GM23338 (cell line): Measurements from ENCODE around the gene AATF. TPM values are rescaled to one million over a fixed set of nuclear protein-coding genes. Genes with fewer than 3 reads are reported as not detected.

Source experiments
- ATAC-seq: fragments of 200-7000 bp; cut with Tn5 transposase; 3 replicates; pipeline ENCODE4 v1.9.1; 2020
- DNase-seq: peaks from one replicate; pipeline ENCODE4 v3.0.0-alpha.2; 2015; ENCODE audit warnings: low spot score
- H2AFZ ChIP-seq: fragments of 200-600 bp; sonication (generic); 2 replicates; pipeline ENCODE4 v1.8.0; 2016; ENCODE audit warnings: antibody characterized with exemption, mild to moderate bottlenecking, moderate library complexity
- H3F3A ChIP-seq: fragments of 200-600 bp; sonication (generic); replicated peaks from 2 replicates; pipeline ENCODE4 v1.8.0; 2017; ENCODE audit warnings: antibody characterized with exemption, mixed run types, low read depth
- H3K27ac ChIP-seq: fragments of 200-600 bp; sonication (generic); 2 replicates; pipeline ENCODE4 v1.6.1; 2016; ENCODE audit warnings: low read depth
- H3K27me3 ChIP-seq: fragments of 200-600 bp; sonication (generic); 2 replicates; pipeline ENCODE4 v1.8.0; 2016; ENCODE audit warnings: mild to moderate bottlenecking, mixed run types, moderate library complexity; ENCODE audit not compliant: insufficient read depth
- H3K36me3 ChIP-seq: fragments of 200-600 bp; sonication (generic); 2 replicates; pipeline ENCODE4 v1.8.0; 2016; ENCODE audit warnings: mild to moderate bottlenecking; ENCODE audit not compliant: insufficient read depth
- H3K4me1 ChIP-seq: fragments of 200-600 bp; sonication (generic); 2 replicates; pipeline ENCODE4 v1.8.0; 2016; ENCODE audit warnings: mild to moderate bottlenecking, moderate library complexity; ENCODE audit not compliant: insufficient read depth
- H3K4me2 ChIP-seq: fragments of 200-600 bp; sonication (generic); 2 replicates; pipeline ENCODE4 v1.7.1; 2017; ENCODE audit warnings: mixed run types
- H3K4me3 ChIP-seq: fragments of 200-600 bp; sonication (generic); 2 replicates; pipeline ENCODE4 v1.6.1; 2016; ENCODE audit warnings: mixed run types
- H3K79me2 ChIP-seq: fragments of 200-600 bp; sonication (generic); replicated peaks from 2 replicates; pipeline ENCODE4 v1.8.0; 2017; ENCODE audit warnings: mild to moderate bottlenecking; ENCODE audit not compliant: insufficient read depth
- H3K9me2 ChIP-seq: fragments of 200-600 bp; sonication (generic); 2 replicates; pipeline ENCODE4 v1.8.0; 2017; ENCODE audit not compliant: insufficient read depth
- H4K20me1 ChIP-seq: fragments of 200-600 bp; sonication (generic); replicated peaks from 2 replicates; pipeline ENCODE4 v1.8.0; 2017; ENCODE audit warnings: mild to moderate bottlenecking; ENCODE audit not compliant: insufficient read depth
- H3K27ac Mint-ChIP-seq: 2 replicates; pipeline ENCODE4 v1.8.0; 2020; ENCODE audit warnings: inconsistent platforms, mild to moderate bottlenecking, moderate library complexity, mixed read lengths
- H3K27me3 Mint-ChIP-seq: 3 replicates; pipeline ENCODE4 v1.8.0; 2022; ENCODE audit warnings: low read depth, mild to moderate bottlenecking, moderate library complexity, mixed read lengths, inconsistent platforms; ENCODE audit not compliant: insufficient read depth, poor library complexity
- H3K36me3 Mint-ChIP-seq: 3 replicates; pipeline ENCODE4 v1.8.0; 2021; ENCODE audit warnings: low read depth, mild to moderate bottlenecking, inconsistent platforms, moderate library complexity, mixed read lengths
- H3K4me1 Mint-ChIP-seq: 3 replicates; pipeline ENCODE4 v1.8.0; 2020; ENCODE audit warnings: mild to moderate bottlenecking, inconsistent platforms, mixed read lengths
- H3K4me3 Mint-ChIP-seq: 3 replicates; pipeline ENCODE4 v1.8.0; 2021; ENCODE audit warnings: moderate library complexity, mild to moderate bottlenecking, inconsistent platforms, mixed read lengths
- H3K9me3 Mint-ChIP-seq: 3 replicates; pipeline ENCODE4 v1.8.0; 2020; ENCODE audit warnings: moderate library complexity, mild to moderate bottlenecking, inconsistent platforms, mixed read lengths
- CREB1 ChIP-seq: fragments of 250-450 bp; sonication (Bioruptor Pico); IDR thresholded peaks from 2 replicates; pipeline ENCODE4 v1.5.0; 2020; ENCODE audit warnings: low read depth, mild to moderate bottlenecking, moderate library complexity
- EZH2 ChIP-seq: fragments of 200-600 bp; sonication (generic); IDR thresholded peaks from one replicate; pipeline ENCODE4 v1.8.0; 2017; ENCODE audit warnings: antibody characterized with exemption, mild to moderate bottlenecking, low read depth; ENCODE audit not compliant: unreplicated experiment
- NANOG ChIP-seq: IDR thresholded peaks from 2 replicates; pipeline ENCODE4 v1.6.1; 2016; ENCODE audit warnings: antibody characterized with exemption, borderline replicate concordance
- polyA plus RNA-seq: library from polyadenylated mRNA; unstranded; fragments of >200 nt; fragmentation: Nextera tagmentation; extraction: Ambion mirVana; gene quantifications from 2 replicates; pipeline ENCODE4 v1.2.1, GENCODE V29; 2016
- total RNA-seq: library from RNA; depleted of rRNA; stranded (reverse); fragments of >200 nt; shearing (Covaris generic); gene quantifications from 2 replicates; pipeline ENCODE4 v1.2.3, GENCODE V29; 2014
- TF ChIP-seq, protein P1 (sequence below), 2 experiments: fragments of 200-600 bp in 1 of 2; sonication (generic) in 1 of 2; conservative IDR thresholded peaks; 2 replicates each; pipeline versions ENCODE4 v1.5.1 to v1.6.1; 2016 to 2017; ENCODE audit warnings: antibody characterized with exemption in 2 of 2, low read depth in 2 of 2, mild to moderate bottlenecking in 2 of 2, moderate library complexity in 1 of 2
- TF ChIP-seq, protein P2 (sequence below): IDR thresholded peaks from one replicate; pipeline ENCODE4 v1.6.1; 2018; ENCODE audit warnings: antibody characterized with exemption; ENCODE audit not compliant: unreplicated experiment

Gene AATF
- total and polyA plus RNA-seq, 2 experiments from 2014 or later = 40.2 to 71.2 TPM

DNA sequence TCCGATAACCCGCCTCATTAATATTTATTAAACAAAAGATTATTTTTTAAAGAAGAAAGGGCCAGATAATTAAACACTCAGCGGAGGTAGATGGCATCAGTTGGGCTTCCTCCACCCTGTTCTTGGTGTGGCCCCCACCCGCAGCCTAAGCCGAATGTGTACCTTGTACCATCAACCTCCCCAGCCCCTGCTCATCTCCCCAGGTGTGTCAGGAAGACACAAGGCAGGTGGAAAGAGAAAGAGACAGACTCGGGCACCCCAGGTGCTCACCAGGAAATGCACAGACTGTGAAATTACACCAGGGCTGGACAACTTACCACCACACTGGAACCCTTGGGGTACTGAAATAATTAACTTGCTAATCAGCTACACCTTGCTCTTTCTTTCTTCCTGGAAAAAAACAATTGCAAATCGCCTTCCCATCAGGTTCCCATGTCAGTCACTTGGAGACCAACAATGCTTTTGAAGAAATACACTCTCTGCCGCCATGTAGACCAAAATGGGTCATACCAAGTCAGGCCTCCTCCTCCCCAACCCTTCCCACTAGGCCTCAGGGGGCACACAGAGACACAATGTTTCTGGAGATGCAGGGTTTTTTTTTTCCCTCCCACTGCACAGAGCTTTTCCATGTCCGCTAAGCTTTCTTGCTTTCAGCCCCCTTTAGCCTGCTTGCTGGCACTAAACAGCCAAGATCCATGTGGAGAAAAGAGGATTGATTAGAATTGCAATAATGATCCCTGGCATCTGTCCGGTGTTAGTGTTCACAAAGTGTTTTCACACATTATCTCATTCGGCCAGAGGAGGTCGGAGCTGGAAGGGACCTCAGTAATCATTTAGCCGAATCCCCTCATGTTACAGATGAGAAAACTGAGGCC, 20.0 kb upstream of the AATF start:
- Histone ChIP-seq H3K79me2 (no peaks in the 10 kb centered on the region), H3K4me1 (peaks cover 63% of the 10 kb centered on the region), H3K4me2 (peak overlapping the region; percentile 78), H2AFZ (no peak overlapping the region), H4K20me1 (peaks cover 1% of the 10 kb centered on the region; the same call in 1 of the 2 replicates), H3K9me2 (no peaks in the 10 kb centered on the region), H3F3A (peaks cover 21% of the 10 kb centered on the region), H3K27me3 (peaks cover 68% of the 10 kb centered on the region), H3K4me3 (peak overlapping the region; percentile 46), H3K36me3 (no peaks in the 10 kb centered on the region), H3K27ac (no peak overlapping the region)
- Mint-ChIP-seq H3K9me3 (peaks cover 3% of the 10 kb centered on the region; the same call in 1 of the 3 replicates), H3K4me3 (peak overlapping the region; percentile 68), H3K27ac (no peak overlapping the region), H3K4me1 (peaks cover 69% of the 10 kb centered on the region), H3K36me3 (no peaks in the 10 kb centered on the region), H3K27me3 (peaks cover 64% of the 10 kb centered on the region)
- peak; percentile 18; the same call in 2 of the 3 replicates for ATAC-seq
- DNase-seq = peak; percentile 66
- no peak for TF ChIP-seq CREB1 (CRISPR knock-in tag)
- TF ChIP-seq NANOG = no peak
- TF ChIP-seq EZH2 = peak; percentile 60

DNA sequence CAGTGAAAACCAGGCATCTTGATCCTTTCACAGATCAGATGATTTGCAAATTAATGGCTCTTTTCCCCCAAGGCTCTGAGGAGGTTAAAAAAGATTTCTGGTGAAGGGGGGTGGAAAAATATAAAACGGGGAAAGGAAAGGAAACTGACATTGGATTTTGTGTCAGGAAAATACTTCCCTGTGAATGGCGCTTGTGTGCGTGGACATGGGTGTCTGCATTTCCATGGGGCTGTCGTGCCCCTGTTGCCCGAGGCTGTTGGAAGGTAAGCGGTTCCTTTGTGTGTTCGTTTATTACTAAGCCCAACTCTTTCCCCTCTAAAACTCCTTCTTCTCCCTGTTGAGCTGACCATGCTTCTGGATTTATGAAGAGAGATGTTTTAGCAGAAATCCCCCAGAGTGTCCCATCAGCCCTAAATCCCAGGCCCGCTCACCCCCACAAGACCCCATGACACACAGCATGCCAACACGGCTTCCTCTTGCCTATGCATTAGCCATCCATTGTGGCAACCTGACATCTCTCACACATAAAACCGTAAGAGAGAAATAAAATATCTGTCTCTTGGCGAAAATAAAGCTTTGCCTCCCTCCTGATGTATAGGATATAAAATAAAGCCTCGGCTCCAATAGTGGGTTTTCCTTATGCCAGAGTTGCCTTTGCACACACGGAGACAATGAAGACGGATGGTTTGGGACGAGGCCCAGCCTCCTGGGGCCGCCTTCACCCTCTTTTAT, 18.7 kb upstream of the AATF start:
- H3K4me1 Mint-ChIP-seq = peaks cover 73% of the 10 kb centered on the region

More for the DNA sequence above, 18.7 kb upstream of the AATF start:
- Histone ChIP-seq H3K9me2 (no peaks in the 10 kb centered on the region), H2AFZ (no peak overlapping the region), H3K4me3 (peak overlapping the region; percentile 18; the same call in 1 of the 2 replicates), H3K4me2 (peak overlapping the region; percentile 78), H3K4me1 (peaks cover 72% of the 10 kb centered on the region), H3F3A (peaks cover 28% of the 10 kb centered on the region), H3K27me3 (peaks cover 81% of the 10 kb centered on the region), H3K27ac (no peak overlapping the region), H4K20me1 (peaks cover 5% of the 10 kb centered on the region), H3K36me3 (no peaks in the 10 kb centered on the region), H3K79me2 (no peaks in the 10 kb centered on the region)
- Mint-ChIP-seq H3K27ac (no peak overlapping the region), H3K4me3 (no peak overlapping the region; the same call in 2 of the 3 replicates), H3K27me3 (peaks cover 76% of the 10 kb centered on the region), H3K36me3 (no peaks in the 10 kb centered on the region), H3K9me3 (peaks cover 3% of the 10 kb centered on the region; the same call in 1 of the 3 replicates)
- DNase-seq = no peak
- TF ChIP-seq EZH2 (peak; percentile 22), CREB1 (CRISPR knock-in tag) (no peak)
- TF ChIP-seq, protein P1, sequence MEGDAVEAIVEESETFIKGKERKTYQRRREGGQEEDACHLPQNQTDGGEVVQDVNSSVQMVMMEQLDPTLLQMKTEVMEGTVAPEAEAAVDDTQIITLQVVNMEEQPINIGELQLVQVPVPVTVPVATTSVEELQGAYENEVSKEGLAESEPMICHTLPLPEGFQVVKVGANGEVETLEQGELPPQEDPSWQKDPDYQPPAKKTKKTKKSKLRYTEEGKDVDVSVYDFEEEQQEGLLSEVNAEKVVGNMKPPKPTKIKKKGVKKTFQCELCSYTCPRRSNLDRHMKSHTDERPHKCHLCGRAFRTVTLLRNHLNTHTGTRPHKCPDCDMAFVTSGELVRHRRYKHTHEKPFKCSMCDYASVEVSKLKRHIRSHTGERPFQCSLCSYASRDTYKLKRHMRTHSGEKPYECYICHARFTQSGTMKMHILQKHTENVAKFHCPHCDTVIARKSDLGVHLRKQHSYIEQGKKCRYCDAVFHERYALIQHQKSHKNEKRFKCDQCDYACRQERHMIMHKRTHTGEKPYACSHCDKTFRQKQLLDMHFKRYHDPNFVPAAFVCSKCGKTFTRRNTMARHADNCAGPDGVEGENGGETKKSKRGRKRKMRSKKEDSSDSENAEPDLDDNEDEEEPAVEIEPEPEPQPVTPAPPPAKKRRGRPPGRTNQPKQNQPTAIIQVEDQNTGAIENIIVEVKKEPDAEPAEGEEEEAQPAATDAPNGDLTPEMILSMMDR (conservative IDR thresholded peaks at IDR 0.05; ENCODE audit: low read depth in 2 of 2) = no peak
- TF ChIP-seq, protein P2, sequence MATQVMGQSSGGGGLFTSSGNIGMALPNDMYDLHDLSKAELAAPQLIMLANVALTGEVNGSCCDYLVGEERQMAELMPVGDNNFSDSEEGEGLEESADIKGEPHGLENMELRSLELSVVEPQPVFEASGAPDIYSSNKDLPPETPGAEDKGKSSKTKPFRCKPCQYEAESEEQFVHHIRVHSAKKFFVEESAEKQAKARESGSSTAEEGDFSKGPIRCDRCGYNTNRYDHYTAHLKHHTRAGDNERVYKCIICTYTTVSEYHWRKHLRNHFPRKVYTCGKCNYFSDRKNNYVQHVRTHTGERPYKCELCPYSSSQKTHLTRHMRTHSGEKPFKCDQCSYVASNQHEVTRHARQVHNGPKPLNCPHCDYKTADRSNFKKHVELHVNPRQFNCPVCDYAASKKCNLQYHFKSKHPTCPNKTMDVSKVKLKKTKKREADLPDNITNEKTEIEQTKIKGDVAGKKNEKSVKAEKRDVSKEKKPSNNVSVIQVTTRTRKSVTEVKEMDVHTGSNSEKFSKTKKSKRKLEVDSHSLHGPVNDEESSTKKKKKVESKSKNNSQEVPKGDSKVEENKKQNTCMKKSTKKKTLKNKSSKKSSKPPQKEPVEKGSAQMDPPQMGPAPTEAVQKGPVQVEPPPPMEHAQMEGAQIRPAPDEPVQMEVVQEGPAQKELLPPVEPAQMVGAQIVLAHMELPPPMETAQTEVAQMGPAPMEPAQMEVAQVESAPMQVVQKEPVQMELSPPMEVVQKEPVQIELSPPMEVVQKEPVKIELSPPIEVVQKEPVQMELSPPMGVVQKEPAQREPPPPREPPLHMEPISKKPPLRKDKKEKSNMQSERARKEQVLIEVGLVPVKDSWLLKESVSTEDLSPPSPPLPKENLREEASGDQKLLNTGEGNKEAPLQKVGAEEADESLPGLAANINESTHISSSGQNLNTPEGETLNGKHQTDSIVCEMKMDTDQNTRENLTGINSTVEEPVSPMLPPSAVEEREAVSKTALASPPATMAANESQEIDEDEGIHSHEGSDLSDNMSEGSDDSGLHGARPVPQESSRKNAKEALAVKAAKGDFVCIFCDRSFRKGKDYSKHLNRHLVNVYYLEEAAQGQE = no peak
- no peak for ATAC-seq
